Stimulated activated CD4-positive, alpha-beta T cell treated with anti-CD3 and anti-CD28 coated beads, Interleukin-2, amount 100 ng/mL, for 4 hours (primary cell): ENCODE results near the gene RSPH9.
"Not testable (repeated sequence)": the region's sequence is repeated elsewhere in the genome, so short reads cannot be mapped to it uniquely, and the experiment has no call there.

Experiments
- DNase-seq: peaks from one replicate; pipeline ENCODE4 v3.0.0-alpha.2; 2020; ENCODE audit warnings: low read depth

Gene RSPH9

GRCh38 chr6:43687079-43687436 lies 42.2 kb downstream of the RSPH9 start:
- no peak for DNase-seq

DNA sequence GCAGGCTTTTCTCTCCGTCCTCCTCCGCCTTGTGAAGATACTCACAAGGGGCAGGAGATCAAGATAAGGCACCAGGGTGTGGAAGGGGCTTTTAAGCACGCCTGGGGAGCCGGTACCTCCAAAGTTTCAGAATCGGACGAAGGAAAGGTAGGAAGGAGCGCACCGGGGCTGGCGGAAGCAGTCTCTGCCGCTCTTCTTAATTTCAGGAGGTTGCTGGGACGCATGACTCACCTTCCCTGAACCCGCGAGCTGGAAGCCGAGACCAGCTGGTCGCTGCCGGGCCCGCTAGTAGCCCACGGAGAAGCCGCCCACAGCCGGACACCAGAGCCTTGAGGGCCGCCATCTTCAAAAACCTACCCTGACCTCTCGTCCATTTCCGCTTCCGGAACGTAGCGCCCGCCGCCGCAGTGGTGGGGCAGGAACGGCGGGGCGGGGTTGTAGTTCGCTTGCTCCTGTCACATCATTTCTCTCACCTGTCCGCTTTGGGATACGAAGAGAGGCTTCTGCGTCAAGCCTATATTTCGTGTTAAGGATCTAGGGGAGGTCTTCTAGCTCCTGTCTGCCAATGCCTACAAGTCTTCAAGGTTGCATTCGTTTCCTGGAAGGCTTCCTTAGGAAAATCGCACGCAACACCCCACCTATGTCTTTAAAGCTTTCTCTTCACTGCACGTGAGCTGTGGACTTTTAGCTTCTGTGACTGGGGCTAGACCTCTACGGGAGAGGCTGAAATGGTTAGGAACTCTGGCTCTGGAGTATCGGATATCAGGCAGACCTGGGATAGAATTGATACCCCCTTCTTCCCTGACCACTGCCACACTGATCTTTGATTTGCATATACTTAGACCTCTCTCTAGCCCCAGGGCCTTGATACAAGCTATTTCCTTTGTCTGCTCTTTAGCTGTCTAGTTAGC lies 42.9 kb downstream of the RSPH9 start, which contains the start of gene MRPS18A:
TSS of gene MRPS18A (minus strand) at position 355 of the 911 bp plus-strand sequence. CDS start at position 343, 12 bp downstream.
- peak; percentile 59 for DNase-seq

GRCh38 chr6:43689421-43689820 lies 44.6 kb downstream of the RSPH9 start:
- DNase-seq = no peak

GRCh38 chr6:43695215-43695966 lies 50.6 kb downstream of the RSPH9 start:
- no peak for DNase-seq

- no peak for DNase-seq
Observed at GRCh38 chr6:43695967-43696291, 51.1 kb downstream of the RSPH9 start.

GRCh38 chr6:43697421-43697820 lies 52.6 kb downstream of the RSPH9 start:
- DNase-seq = no peak

DNA sequence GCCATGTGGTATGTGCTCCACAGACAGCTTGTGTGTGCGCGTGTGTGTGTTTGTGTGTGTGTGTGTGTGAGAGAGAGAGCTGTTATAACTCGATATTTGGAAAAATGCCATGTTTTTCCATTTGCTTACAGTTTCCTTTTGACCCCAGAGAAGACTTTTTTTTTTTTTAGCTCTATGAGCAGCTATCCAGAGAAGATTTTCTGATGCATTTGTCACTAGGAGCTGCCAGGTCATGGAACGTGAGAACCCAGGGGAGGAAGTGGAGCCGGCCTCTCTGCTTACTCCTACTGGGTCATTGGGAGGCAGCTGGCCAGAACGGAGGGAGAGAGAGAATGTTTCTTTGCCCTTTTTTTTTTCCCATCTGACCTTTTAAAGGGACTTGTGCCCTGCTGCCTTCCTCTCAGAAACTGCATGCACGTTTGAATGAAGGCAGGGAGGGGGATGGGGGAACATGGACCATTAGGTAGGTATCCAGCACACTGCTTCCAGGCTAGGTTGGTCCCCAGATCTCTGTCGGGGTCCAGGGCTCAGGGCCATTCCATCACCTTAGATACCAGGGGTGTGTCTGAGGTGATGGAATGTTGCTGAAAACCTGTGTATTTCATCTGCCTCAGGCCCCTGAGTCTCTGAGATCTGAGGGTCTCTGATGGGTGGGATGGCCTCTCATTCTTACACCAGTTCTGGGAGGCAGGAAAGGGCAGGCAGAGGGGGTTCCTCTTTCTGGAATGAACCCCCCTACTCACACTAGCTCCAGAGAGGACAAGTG lies 53.9 kb downstream of the RSPH9 start:
- no peak for DNase-seq

- no peak for DNase-seq
Observed at GRCh38 chr6:43699564-43700186, 54.8 kb downstream of the RSPH9 start.

- DNase-seq = not testable (repeated sequence)
Observed at GRCh38 chr6:43700939-43701560, 56.2 kb downstream of the RSPH9 start.

DNA sequence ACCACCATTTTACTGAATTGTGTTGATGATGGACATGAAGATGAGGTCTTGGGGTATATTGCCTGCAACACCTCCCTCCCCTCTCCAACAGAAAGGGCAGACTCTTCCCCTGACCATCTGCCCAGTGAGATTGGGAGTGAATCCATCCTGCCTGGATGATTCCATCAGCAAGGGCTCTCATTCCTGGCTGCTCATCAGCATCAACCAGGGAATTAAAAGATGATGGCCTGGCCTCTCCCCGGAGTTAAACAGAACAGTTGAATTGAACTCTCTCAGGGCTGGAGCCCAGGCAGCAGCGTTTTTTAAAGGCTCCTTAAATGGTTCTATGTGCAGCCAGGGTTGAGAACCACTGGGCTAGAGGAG lies 57.3 kb downstream of the RSPH9 start:
- no peak for DNase-seq

DNA sequence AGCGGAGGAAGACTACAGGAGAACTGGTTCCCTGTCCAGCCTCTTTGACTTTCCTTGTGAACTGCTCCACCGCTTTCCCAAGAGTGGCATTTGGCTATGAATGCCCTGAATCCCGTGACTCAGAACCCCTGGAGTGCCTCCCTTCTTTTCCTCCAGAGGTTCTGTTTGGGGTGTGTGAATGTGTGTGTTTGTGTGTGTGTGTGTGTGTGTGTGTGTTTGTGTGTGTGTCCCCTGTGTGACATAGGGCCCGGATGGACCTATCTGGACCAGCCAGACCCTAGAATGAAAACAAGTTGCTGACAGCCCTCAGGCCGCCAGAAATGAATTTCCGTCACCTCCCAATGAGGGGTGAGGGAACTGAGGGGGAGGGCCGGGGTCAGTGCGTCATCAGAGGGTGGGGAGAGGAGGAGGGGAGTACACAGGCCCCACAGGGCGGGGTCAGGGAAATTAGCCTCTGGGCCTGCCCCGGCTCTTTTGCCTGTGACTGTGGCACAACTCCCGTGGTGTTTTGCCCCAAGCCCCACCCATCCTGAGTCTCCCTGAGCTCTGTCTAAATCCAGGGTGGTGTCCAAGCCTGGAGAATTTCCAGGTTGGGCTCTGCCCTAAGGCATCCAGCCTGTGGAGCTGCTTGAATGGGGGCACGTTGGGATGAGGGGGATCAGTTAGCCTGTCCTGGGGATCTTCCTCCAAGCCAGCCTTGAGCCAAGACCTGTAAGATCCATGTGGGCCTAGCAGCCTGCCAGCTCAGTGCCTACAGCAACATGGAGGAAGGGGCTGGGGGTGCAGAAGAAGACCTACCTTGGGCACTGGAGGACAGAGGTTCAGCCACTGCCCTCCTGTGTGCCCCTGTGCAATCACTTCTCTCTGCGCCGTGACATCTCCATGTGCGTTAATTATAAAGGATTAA lies 58.0 kb downstream of the RSPH9 start:
- no peak for DNase-seq

DNA sequence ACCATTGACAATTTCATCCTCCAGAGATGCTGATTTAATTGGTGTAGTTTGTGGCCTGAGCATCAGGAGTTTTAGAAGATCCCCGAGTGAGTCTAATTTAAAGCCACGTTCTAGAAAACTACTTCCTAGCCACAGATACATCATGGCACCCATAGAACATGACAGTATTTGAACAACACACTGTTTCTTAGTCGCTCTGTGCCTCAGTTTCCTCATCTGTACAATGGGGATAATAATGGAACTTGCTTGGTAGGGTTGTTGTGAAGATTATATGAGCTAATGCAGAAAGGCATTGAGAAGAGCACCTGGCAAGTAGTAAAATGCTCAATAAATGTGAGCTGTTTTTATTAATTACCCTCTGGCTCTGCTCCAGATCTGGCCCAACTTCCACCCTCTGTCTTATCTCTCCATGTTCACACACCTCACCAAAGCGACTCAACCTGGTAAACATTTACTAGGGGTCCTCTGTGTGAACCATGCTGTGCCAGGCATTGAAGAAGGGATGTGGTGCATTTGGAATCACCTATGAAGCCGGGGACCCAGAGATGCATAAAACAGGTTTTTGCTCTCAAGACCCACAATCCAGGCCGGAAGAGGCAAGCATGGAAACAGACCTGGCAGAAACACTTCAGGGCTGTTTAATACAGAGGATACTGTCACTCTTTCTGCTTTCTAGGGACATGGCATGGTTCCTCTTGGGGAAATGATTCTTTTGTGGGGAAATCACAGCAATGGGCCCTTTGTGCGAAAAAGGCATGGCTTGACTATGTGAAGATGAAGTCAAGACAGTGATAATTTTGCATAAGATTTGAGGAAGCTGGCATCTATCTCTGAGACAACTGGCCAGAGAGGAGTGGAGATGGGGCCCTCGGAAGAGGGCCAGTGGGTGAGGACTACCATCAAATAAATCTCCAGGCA lies 58.9 kb downstream of the RSPH9 start:
- no peak for DNase-seq

DNA sequence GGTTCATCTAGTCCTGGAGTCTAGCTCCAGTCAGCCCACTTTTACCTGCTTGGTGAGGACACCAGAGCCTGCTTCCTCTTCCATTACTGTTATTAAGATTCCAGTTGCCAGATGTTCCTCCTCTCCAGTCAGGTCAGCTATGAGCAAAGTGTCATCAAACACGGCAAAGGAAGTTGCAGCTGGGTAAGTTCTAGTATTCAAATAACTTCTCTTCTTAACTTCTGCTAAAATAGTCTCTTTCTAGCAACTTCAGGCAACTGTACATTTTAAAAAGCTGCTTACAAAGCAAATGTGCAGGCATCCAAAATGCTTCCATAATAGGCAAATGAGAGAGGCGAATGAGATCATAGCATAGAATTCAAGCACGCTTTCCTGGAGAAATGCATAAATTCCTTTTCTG lies 61.2 kb downstream of the RSPH9 start:
- no peak for DNase-seq

DNA sequence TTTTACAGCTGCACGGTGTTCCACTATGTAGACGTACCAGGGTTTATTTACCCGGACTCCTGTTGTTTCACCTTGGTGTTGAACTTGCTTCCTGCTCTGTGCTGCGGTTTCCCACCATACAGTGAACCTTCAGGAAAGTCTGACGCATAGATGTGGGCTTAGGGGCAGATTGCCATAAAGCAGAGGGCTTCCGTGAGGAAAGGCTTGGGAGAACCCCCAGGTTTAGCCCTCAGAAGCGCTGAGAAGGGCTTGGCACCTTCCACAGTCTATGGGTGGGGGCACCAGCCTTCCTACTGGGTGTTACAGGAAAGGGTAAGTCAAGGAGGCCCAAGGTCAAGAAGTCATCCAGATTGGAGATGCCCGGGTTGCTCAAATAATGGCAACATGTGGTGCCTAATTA lies 62.0 kb downstream of the RSPH9 start:
- no peak for DNase-seq

- DNase-seq = no peak
Observed at GRCh38 chr6:43707269-43707668, 62.4 kb downstream of the RSPH9 start.

DNA sequence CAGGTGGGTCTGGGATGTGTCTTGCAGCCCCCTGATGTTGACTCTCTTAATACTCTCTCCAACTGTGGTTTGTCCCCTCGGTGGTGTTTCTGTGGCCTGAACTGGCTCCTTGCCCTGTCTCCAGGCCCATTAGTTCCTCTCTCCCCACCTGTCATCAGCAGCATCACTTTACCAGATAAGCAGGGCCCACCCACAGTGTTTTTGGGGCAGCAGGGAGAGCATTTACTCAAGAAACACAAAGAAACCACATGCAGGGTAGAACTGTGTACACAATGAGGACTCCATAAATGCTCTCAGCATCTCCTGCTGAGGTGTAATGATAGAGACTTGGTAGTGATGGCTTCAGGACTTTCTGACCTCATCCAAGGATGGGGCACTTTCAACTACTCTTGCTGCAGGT lies 62.9 kb downstream of the RSPH9 start:
- DNase-seq = no peak

DNA sequence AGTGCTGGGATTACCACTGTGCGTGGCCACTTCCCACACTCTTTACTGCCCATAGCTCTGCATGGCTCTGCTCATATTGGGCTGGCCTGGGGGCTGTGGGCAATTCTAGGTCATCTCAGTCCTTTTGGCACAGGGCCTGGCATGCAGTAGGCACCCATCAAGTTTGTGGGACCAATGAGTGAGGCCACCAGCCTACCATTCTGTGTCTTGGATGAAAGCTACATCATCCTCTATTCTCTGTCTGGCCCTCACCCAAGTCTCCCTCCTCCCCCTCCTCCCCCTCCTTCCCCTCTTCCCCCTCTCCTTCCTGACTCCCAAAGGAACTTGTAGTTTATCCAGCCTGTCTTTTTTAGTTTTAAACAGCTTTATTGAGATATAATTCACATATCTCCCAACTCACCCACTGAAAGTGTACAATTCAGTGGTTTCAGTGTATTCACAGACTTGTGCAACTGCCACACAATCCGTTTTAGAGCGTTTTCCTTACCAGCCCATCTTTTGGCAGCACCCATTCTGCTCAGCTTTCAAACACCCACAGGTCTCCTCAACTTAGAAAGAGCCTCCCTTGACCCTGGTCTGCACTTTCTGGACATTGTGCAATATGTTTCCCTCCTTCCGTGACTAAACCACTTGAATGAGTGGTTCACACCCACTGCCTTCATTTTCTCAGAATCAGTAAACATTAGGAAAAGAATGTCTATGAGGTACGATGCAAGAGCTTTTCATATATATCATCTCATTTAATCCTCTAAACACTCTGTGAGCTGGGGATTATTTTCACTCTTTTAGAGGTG lies 64.2 kb downstream of the RSPH9 start:
- no peak for DNase-seq

DNA sequence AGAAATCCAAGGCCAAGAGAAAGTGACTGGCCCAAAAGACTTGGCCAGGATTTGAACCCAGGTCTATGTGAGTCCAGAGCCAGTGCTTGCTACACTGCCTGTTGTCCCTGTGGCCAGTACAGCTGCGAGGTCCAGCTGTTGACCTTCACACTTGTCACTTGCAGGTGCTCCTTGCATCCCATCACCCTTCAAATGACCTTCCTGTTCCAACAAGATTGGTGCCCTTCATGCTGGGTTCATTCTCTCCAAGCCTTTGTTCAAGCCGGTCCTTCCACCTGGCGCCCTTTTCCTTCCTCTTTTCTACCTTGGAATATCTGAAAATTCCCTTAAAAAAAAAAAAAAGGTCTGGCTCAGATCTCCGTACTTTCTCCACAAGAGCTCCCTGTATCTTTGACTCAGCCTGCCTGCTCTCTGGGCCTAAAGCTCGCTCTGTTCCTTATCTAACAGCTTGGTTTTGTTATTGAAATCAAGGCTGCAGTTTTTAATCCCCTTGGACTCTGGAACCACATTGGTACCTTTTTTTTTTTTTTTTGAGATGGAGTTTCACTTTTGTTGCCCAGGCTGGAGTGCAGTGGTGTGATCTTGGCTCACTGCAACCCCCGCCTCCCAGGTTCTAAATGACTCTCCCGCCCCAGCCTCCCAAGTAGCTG lies 64.9 kb downstream of the RSPH9 start:
- no peak for DNase-seq
